PC-9 (cell line): Measurements from ENCODE around the gene SERPINF2.

ENCODE experiments used
- CTCF ChIP-seq: fragments of 200-600 bp; sonication (generic); conservative IDR thresholded peaks from 2 replicates; pipeline ENCODE4 v1.6.1; 2017; ENCODE audit warnings: mixed run types, antibody characterized with exemption, mild to moderate bottlenecking, moderate library complexity
- EZH2 ChIP-seq: fragments of 200-600 bp; sonication (generic); IDR thresholded peaks from 2 replicates; pipeline ENCODE4 v1.8.0; 2017; ENCODE audit warnings: antibody characterized with exemption, low read depth

- TF ChIP-seq CTCF (no peak), EZH2 (no peak)
These were observed 54.7 kb downstream of the SERPINF2 start for GRCh38 chr17:1797323-1797722.
